A673 (cell line): ENCODE results near the gene LMO2.

Experiments used
- CTCF ChIP-seq: fragments of 300-800, 200-600 bp; sonication (generic); conservative IDR thresholded peaks from 2 replicates; pipeline ENCODE4 v1.5.1; 2017; ENCODE audit warnings: low read depth, mild to moderate bottlenecking, antibody characterized with exemption, low read length, moderate library complexity, mixed read lengths
- EZH2 ChIP-seq: fragments of 200-600 bp; sonication (generic); IDR thresholded peaks from 2 replicates; pipeline ENCODE4 v1.6.1; 2017; ENCODE audit warnings: borderline replicate concordance, low read depth, mild to moderate bottlenecking, mixed read lengths, antibody characterized with exemption, low read length; ENCODE audit not compliant: poor library complexity, severe bottlenecking

GRCh38 chr11:33910958-33911339 is 19.1 kb upstream of the LMO2 start:
- TF ChIP-seq CTCF: no peak
- no peak for TF ChIP-seq EZH2
